Ishikawa (cell line): Measurements from ENCODE around the gene RIMS4.

Source experiments
- CREB1 ChIP-seq: IDR thresholded peaks from 2 replicates; pipeline ENCODE4 v1.6.1; 2012; ENCODE audit warnings: low read depth
- EP300 ChIP-seq: IDR thresholded peaks from 2 replicates; pipeline ENCODE4 v1.6.1; 2012; ENCODE audit warnings: borderline replicate concordance
- FOXM1 ChIP-seq: IDR thresholded peaks from 2 replicates; pipeline ENCODE4 v1.6.1; 2012; ENCODE audit warnings: low read depth, borderline replicate concordance
- TEAD4 ChIP-seq: IDR thresholded peaks from 2 replicates; pipeline ENCODE4 v1.6.1; 2012

GRCh38 chr20:44807684-44808056, 2.7 kb downstream of the RIMS4 start:
- TF ChIP-seq EP300 (no peak), TEAD4 (no peak), CREB1 (no peak), FOXM1 (no peak)
